Left forelimb (tissue), 1 donor: ENCODE results near the gene MAP1B.
A peak's percentile ranks its signal among the peaks of the same experiment; 100 is the strongest.
"Not testable (repeated sequence)": the region's sequence is repeated elsewhere in the genome, so short reads cannot be mapped to it uniquely, and the experiment has no call there.

Source experiments
- DNase-seq: peaks from one replicate; pipeline ENCODE4 v3.0.0-alpha.2; 2018; ENCODE audit warnings: low spot score

Gene MAP1B

GRCh38 chr5:72107131-72107900 lies at the start of gene MAP1B:
MAP1B (plus strand) TSS chr5:72107475; CDS start chr5:72107532, 57 bp downstream.
- DNase-seq = peak; percentile 83

- DNase-seq = no peak
These were observed 49.5 kb upstream of the MAP1B start for GRCh38 chr5:72057816-72058215.

- no peak for DNase-seq
These were observed 44.0 kb upstream of the MAP1B start for GRCh38 chr5:72063219-72063819.

GRCh38 chr5:72064801-72065570 lies 42.3 kb upstream of the MAP1B start:
- no peak for DNase-seq

- no peak for DNase-seq
These were observed 41.5 kb upstream of the MAP1B start for GRCh38 chr5:72065751-72066255.

- no peak for DNase-seq
These were observed 40.6 kb upstream of the MAP1B start for GRCh38 chr5:72066705-72067107.

GRCh38 chr5:72067682-72068470 lies 39.4 kb upstream of the MAP1B start:
- no peak for DNase-seq

GRCh38 chr5:72070529-72070928 lies 36.7 kb upstream of the MAP1B start:
- no peak for DNase-seq

- no peak for DNase-seq
These were observed 35.4 kb upstream of the MAP1B start for GRCh38 chr5:72071906-72072305.

GRCh38 chr5:72074251-72074650 lies 33.0 kb upstream of the MAP1B start:
- no peak for DNase-seq

- no peak for DNase-seq
These were observed 31.8 kb upstream of the MAP1B start for GRCh38 chr5:72075461-72075860.

GRCh38 chr5:72076621-72077300 lies 30.5 kb upstream of the MAP1B start:
- DNase-seq = no peak

- no peak for DNase-seq
These were observed 29.9 kb upstream of the MAP1B start for GRCh38 chr5:72077390-72077789.

GRCh38 chr5:72079288-72079687 lies 28.0 kb upstream of the MAP1B start:
- no peak for DNase-seq

- DNase-seq = no peak
These were observed 25.2 kb upstream of the MAP1B start for GRCh38 chr5:72082048-72082447.

GRCh38 chr5:72084876-72085275 lies 22.4 kb upstream of the MAP1B start:
- DNase-seq = no peak

- no peak for DNase-seq
These were observed 22.0 kb upstream of the MAP1B start for GRCh38 chr5:72085319-72085718.

GRCh38 chr5:72089713-72090112 lies 17.6 kb upstream of the MAP1B start:
- not testable (repeated sequence) for DNase-seq

GRCh38 chr5:72092074-72092473 lies 15.2 kb upstream of the MAP1B start:
- DNase-seq = no peak

- no peak for DNase-seq
These were observed 14.1 kb upstream of the MAP1B start for GRCh38 chr5:72093217-72093616.

- DNase-seq = no peak
These were observed 13.5 kb upstream of the MAP1B start for GRCh38 chr5:72093824-72094223.
